Testis (tissue), 2 donors: ENCODE measurements around the gene PRKN.

ENCODE experiments used
- CTCF ChIP-seq, 3 experiments: fragments of 450-650 bp in 2 of 3; fragments of 200-600 bp in 1 of 3; sonication (generic) in 1 of 3; IDR thresholded peaks; one replicate each; pipeline ENCODE4 v1.5.1; 2016 to 2019; ENCODE audit warnings: antibody characterized with exemption in 3 of 3, mild to moderate bottlenecking in 2 of 3, moderate library complexity in 1 of 3
- POLR2A ChIP-seq: fragments of 450-650 bp; IDR thresholded peaks from one replicate; pipeline ENCODE4 v1.6.1; 2017; ENCODE audit warnings: antibody characterized with exemption, mild to moderate bottlenecking, moderate library complexity

DNA sequence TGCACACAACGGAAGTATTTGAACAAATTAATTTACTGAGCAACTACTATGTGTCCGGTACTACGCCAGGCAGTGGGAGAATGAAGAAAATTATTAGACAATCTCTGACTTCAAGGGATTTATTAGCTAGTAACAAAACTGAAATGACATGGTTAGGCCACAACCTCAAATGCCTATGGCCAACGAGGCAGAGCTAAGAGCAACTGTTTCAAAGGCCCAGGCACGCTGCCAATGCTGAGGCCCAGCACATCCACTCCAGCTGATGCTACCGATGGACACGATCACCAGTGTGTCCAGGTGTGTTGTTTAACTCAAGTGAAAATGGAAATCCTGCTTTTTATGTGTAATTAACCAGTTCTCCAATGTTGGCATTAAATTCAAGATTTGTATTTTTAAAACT is 420.9 kb downstream of the PRKN start:
- no peak for TF ChIP-seq POLR2A
- no peak for TF ChIP-seq CTCF (IDR thresholded peaks at IDR 0.05)
